NCI-H82 (cell line): ENCODE data around the gene MAP6.
"Not testable (repeated sequence)": the region's sequence is repeated elsewhere in the genome, so short reads cannot be mapped to it uniquely, and the experiment has no call there.

Experiments used
- DNase-seq: peaks from one replicate; lab custom pipeline; 2025; lab: John Stamatoyannopoulos, UW

The MAP6 gene

DNA sequence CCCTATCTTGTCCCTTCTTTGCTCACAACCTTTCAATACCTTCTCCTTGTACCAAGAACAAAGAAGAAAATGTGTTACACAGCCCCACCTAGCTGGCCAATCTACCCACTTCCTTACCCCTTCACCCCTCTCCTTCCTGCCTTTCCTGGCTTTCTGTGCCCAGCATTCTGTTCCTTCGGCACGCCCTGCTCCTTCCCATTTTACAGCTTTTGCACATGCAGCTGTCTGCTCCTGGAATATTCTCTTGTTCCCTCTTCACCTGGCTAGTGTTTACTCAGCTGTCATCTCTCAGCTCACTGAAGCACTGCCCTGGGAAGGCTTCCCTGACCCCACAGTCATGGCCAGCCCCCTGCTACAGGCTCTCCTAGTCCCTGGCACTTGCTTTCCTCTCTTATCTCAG lies 76.1 kb downstream of the MAP6 start:
- DNase-seq = no peak

DNA sequence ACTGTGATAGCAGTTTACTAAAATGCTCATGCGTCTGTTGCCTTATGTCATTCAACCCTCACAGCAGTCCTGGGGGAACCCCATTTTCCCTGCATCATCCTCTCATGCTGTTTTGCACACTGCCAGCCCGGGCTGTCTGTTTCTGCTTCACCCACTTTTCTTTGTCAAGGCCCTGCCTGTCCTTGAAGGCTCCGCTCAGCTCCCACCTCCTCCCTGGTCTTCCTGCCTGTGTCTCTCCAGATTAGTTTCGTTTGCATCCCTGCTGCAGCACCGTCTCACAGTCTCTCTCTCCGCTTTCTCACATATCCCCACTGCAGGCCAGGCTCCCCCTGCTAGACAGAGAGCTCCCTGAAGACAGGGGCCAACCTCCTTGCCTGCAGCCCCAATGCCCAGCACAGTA lies 76.9 kb downstream of the MAP6 start:
- DNase-seq = no peak

DNA sequence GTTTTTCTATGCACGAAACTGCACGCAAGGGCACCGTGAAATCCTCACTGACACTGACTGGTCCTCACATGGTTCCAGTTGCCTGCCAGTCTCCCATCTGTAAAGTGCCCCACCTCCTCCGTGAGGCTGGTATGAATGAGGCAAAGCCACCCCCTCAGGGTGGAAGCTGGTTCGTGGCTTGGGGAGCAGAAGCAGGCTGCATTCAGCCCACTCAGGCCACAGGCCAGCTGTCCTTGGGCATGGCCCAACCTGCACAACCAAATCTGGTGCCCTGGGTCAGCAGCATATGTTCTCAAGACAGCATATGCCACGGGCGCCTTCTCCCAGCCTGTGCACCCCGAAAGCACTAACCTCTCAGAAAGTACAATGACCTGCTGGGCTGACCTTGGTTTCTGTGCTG lies 77.5 kb downstream of the MAP6 start:
- no peak for DNase-seq

DNA sequence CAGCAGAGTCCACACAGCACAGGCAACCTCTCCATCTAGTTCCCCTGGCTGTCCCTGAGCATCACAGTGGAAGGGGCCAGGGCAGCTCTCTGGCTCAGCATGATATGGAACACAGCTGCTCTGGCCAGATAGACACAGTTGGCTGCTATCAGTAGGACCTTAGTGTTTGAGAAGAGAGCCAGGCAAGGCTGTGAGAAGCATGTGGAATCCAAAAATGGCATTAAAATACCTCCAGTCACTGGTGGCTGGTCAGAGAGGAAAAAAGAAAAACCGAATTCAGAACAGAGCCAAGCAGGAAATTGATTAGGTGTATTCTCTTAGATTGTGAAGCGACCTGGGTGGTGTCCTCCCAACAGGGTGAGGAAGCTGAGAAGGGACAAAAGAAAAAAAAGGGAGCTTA lies 78.9 kb downstream of the MAP6 start:
- no peak for DNase-seq

DNA sequence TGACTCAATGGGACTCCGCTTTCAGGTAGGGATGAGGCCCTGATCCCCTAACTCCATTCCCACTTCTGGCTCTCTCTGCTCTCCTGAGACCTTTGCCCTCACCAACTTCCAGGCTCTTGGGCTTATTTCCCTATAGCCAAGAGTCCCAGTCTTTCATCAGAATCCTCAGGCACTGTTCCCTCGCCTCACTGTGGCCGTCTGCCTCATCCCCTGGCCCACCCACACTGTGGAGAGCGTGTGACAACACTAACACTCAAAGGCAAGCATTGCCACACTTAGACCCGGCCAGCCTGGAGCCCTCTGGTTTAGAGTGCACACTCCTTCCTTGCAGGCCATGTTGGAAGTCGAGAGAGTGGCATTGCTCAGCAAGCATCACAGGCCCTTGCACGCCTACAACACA lies 79.8 kb downstream of the MAP6 start:
- DNase-seq = no peak

DNA sequence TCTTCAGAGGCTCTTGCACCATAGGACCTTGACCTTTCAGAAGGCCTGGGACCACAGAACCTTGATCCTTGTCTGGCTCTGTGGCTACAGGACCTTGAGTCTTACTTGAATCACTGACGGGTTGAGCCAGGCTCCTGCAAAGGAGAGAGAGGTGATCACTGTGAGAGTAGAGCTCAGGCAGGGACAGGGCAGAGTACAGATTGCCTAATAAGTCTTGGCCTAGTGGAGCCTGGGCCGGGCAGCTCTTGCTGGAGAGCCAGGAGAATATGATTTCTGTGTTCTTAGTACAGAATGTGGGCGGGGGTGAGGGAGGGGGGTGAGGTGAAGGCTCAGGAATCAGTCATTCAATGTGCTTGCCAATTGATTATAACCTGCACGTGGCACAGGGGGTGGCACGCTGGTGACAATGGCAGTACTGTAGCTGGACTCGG lies 80.8 kb downstream of the MAP6 start:
- no peak for DNase-seq

DNA sequence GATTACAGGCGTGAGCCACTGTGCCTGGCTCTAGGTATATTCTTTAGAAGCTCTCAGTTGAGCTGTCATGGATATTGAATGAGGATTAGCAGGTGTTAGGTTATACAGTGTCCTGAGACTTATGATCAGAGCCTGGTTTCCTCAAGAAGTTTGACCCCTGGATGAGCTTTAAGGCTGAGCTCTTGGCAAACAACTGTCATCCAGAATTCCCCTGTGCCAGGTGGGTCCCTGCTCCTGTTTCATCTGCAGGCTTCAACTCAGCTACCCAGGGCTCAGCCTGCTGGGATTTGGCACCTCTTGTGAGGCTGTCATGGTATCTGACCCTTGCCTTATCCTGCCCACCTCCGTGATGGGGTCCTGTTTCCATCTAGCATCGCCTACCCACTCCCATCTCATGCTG lies 82.4 kb downstream of the MAP6 start:
- DNase-seq = peak; percentile 15

DNA sequence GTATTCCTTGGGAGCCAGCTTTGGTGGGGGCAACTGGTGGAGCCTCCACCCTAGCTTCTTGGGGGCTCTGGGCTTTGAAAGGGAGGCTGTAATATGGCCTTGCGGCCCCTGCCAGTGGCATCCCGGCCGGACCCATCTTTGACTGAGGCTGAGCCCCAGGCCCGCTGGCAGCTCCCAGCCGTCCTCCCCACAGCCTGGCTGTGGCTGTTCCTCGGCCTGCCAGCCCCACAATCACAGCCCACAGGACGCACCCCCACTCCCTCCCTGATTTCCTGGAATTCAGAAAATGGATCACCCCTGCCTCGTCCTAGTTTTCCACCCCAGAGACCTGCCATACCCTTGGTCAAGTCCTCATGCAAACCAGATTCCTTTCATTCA lies 83.6 kb downstream of the MAP6 start:
- no peak for DNase-seq

DNA sequence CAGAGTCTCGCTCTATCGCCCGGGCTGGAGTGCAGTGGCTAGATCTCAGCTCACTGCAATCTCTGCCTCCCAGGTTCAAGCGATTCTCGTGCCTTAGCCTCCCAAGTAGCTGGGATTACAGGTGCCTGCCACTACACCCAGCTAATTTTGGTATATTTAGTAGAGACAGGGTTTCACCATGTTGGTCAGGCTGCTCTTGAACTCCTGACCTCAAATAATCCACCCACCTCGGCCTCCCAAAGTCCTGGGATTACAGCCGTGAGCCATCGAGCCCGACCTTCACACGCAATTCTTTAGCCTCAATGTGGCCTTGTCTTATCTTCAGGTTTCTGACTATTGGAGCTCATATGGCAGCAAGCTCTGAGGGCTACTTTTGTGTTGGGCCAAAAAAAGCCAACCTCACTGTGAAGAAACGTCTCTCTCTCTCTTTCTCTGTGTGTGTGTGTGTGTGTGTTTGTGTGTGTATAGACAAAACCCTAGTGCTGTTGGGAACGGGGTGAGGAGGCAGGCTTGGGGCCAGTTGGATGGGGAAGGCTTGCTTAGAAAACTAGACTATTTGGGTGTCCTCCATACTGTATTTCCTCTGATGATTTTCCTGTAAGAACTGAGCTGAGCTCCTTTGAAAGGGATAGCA lies 84.1 kb downstream of the MAP6 start:
- not testable (repeated sequence) for DNase-seq

DNA sequence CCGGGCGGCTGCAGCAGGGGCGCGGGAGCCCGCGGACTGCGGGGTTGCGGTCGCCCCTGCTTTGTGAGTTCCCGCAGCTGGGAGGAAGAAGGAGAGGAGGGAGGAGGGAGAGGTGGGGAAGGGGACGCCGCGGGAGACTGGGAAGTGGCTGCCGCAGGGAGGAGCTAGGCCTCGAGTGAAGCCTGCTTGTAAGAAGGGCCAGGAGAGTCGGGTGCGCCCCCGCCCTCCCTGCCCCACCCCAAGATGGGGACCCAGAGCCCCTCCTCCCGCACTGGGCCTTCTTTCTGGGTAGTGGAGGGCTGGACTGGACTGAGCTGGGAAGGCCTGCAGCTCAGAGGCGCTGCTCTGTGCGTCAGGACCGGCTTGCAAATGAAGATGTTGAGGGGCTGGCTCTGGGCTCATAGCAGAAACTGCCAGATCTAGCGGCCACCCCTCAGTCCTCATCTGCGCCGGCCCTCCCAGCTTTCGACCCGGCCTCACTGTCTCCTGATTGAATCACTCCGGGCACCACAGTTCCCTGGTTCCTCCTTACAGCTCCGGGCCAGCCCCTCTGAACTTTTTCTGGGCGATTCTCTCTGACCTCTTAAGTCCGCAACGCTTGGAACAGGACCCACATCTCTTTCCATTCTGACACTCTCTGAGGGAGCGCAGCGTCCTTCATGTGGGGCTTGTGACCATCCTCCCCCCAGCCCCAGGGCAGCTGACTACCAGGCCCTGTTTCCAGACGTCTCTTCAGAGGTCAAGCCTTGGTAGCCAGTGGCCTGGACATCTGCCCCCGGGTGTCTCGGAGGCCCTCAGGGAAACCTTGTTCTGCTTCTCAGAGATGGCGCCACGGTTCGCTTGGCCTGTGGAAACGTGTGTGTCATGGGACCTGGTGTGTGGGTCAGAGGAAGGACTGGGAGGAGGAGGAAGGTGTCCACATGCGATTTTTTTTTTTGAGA lies 84.8 kb downstream of the MAP6 start:
- DNase-seq = peak; percentile 54

DNA sequence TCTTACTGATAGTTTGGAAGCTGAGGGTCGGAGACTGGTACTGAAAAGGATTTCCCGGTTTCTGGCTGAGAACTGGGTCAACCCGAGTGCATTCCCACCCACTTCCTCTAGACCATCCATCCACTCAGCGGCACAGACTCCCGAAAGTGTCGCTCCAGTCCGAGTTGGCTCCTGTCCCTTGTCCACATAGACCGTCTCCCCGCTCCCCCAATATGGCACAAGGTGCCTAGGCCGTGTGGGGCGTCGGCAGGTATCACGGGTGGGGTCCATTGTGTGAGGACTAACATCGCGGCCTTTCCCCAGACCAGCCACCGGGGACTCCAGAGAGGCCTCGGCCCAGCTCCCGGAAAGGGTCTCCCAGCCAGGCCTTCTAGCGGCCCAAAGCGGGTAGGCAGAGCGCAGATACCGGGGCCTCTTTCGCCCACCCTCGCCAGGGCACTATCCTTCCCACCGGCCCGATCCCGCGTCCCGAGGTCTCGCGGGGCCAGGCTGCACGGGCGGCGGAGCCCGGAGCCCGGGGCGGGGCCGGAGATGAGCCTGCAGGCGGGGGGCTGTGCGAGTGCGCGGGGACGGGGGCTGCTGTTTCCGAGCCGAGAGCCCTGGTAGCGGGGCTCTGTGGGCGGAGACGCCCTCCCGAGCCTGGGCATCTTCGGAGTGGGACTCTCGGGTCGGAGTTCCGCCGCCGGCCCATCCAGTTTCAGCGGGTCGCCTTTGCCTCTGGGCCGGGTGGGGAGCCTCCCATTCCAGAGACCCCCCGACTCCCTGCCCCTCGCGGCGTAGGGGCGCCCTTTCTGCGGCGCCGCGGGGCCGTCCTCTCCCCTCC lies 85.7 kb downstream of the MAP6 start:
- DNase-seq = peak; percentile 76

DNA sequence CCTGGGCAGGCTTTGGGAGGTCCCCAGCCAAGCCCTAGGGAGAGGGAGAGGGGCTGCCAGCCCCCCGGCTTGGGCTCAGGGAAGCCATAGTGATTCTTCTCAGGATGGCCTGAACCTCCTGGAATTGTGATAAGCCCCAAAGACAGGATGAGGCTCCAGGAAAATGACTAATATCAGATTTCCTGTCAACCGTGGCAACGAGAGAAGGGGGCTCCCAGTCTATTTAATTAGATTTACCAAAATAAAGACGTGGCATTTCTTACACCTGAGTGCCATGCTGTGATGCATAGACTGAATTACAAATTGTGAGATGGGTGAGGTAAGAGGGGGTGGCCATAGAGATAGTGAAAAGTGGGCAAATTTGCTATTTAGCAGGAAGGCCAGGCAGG lies 86.3 kb downstream of the MAP6 start:
- DNase-seq = no peak

DNA sequence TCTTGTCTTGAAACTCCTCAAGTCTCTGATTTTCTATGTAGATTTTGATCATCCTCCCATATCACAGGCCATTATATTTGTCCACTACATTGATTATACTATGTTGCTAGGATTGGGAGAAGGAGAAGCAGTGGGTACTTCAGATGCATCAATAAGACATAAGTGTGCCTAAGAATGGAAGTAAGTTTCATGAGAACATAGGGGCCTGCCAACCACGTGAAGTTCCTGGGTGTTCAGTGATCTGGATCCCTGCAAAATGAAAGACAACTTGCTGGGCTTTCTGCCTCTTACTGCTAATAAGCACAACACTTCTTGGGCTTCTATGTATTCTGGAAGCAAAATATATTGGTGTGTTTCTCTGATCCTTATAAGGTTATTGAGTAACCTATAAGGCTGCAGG lies 89.0 kb downstream of the MAP6 start:
- DNase-seq = no peak

DNA sequence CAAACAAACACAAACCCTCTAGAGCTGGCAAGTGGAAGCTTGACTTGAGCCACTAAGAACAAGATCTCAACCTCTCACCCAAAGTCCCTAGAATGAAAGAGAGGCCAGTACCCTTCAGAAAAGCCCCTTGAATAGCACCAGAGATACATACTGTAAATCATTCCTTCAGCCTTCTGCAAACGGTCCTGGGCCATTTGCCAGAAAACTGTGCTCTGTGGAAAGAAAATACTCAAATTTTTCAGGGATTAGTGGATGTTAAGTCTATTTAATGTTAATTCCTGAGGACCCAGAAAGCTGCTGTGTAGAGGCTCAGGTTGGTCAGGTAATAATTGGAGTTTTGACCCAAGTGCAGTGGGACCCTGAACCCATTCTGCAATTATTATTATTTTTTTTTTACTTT lies 89.9 kb downstream of the MAP6 start:
- DNase-seq = no peak

DNA sequence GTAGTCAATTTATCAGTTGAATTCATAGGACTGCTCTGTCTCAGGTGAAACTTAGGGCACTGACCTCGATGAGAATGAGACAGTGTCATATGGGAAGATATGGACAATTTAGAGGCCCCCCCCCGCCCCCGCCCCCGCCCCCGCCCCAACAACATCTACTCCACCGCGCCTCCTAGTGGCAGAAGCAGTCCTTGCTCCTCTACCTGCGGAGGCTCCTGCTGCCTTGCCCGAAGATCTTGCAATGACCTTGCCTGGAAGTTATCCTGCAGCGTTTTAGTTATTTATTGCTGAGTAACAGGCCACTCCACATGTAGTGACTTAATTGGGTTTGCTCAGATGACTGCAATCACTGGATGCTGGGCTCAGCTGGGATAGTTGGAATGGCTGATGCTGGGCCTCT lies 91.6 kb downstream of the MAP6 start:
- DNase-seq = peak; percentile 51

DNA sequence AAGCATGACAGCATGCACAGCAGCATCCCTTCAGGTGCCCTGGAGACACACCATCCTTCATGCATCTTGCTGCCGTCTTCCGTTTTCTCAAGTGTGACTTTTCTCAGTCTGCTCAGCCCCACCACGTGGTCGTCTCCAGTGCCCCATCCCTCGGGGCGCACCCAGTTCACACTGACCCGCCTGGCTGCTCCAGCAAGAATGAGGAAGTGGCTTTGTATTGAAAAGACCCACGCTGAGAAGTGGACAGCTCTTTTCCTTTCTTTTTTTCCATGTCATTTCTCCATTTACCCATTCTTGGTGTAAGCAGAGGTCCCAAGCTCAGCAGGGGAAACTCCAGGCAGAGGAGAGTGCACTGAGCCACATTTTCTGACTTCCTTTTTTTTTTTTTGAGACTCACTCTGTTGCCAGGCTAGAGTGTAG lies 92.3 kb downstream of the MAP6 start:
- no peak for DNase-seq

DNA sequence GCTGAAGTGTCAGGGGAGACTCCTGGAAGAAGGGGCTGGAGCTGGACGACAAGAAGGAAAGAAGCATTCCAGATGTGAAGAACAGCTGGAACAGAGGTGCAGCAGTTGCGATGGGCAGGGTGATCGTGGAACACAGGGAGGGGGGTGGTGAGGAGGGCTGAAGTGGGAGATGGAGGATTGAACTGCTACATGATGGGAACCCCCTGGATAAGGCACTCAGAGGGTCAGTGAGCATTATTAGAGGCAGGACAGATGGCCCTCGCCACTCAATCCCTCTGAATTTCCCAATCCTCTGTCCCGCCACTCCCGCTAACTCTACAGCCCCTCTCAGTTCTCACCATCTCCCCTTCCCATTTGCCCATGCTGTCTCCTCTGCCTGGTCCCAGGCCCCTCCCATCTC lies 92.8 kb downstream of the MAP6 start:
- peak; percentile 24 for DNase-seq

DNA sequence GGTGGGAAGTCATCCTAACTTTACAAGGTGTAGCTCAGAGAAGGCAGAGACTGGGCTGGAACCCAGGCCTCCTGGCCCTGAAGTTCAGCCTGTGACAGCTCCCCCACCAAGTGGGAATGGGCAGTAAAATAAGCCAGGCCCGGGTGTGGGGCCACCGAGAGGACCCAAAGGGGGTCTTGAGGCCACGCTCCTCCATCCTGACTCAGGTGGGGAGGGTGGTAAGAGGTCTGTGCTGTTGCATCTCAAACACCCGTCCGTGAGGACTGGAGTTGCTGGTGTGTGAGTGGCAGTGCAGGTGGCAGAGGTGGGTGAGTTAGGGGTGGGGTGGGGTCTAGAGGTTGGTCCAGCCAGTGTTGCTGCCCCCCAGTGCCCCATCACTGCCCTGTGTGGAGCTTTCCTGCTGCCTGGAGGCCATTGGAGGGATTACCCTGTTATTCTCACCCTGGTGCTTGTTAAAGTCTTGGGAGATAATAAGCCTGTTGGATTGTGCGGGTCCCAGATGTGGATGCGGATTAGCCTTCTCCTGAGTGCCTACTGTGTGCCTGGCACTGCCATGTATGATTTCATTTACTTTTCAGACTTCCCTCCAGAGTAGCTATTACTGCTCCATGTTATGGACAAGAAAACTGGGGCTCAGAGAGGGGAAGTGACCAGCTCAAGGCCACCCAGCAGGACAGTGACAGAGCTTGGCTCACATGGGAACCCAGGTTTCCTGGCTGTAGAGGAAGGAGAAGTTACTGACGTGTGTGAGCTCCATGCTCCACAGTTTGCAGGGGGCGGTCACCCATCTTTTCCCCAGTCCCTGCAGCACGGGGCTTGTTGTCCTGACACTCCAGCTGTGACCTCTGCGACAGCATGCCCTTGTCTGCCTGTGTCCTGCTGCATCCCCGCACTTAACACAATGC lies 93.9 kb downstream of the MAP6 start:
- DNase-seq = no peak

DNA sequence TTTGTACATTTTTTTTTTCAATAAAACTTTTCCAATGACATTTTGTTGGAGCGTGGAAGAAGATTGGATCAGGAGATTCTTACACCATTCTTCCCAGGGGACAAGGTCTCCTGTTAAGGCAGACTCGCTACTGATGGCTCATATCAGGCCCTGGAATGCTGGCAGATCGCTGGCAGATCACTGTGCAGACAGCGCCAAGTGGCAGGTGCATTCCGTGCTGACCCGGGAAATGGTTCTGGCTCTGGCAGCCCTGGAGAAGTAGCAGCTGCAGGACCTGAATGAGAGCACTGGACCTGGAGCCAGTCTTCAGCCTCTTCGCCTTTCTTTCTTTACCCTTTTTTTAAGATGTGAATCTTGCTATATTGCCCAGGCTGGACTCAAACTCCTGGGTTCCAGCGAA lies 96.1 kb downstream of the MAP6 start:
- DNase-seq = no peak

DNA sequence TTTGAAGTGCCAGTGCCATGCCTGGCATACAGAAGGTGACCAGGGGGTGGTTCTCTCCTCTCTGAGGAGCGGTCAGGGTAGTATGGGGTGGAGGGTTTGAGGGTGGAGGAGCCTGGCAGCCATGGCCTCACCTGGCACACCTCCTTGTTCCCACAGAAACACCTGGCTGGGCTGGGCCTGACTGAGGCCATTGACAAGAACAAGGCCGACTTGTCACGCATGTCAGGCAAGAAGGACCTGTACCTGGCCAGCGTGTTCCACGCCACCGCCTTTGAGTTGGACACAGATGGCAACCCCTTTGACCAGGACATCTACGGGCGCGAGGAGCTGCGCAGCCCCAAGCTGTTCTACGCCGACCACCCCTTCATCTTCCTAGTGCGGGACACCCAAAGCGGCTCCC lies 97.2 kb downstream of the MAP6 start:
- DNase-seq = no peak

DNA sequence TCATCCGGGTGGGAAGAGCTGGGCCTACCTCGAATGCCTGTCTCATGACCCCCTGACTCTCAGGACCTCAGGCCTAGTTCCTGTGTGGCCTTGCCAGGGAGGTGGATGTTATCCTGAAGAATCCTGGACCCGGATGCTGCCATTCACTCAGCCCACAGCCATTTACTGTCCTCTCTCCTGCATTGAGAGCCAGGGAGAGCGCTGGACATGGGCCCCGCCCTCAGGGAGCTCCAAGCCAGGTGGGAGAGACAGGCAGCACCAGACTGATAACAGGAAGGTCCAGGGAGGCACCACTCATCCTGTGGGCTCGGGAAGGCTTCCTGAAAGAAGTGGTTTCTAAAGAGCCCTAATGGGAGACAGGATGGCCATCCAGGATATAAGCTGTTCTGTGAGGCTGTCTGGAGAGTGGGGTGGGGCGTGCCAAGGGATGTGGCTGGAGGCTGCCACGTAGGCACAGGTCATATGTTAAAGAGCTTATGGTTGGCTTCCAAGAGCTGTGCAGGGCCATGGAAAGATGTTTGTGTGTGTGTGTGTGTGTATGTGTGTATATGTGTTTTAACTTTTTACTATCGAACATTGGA lies 98.2 kb downstream of the MAP6 start:
- peak; percentile 12 for DNase-seq
